Ovary (tissue), 9 donors: Measurements from ENCODE around the gene ZNF768. TPM values are rescaled to one million over a fixed set of nuclear protein-coding genes. Genes with fewer than 3 reads are reported as not detected.

Experiments
- DNase-seq, 5 donors: peaks; one replicate each; pipeline ENCODE4 v3.0.0-alpha.2; 2019 to 2020
- H3K27ac ChIP-seq, 2 donors: fragments of 200-600 bp; one replicate each; pipeline versions ENCODE4 v1.5.1 to v1.8.0; 2019 to 2022
- H3K27me3 ChIP-seq: fragments of 200-600 bp; one replicate; pipeline ENCODE4 v1.8.0; 2022
- H3K36me3 ChIP-seq: fragments of 200-600 bp; sonication (generic); one replicate; pipeline ENCODE4 v1.5.1; 2019
- H3K4me1 ChIP-seq: one replicate; pipeline ENCODE4 v1.8.1; 2013; ENCODE audit warnings: mild to moderate bottlenecking, moderate library complexity; ENCODE audit not compliant: insufficient read depth
- H3K4me3 ChIP-seq: fragments of 200-600 bp; sonication (generic); one replicate; pipeline ENCODE4 v1.5.1; 2017
- H3K9me3 ChIP-seq, 2 donors: fragments of 200-600 bp in 1 of 2; sonication (generic) in 1 of 2; one replicate each; pipeline versions ENCODE4 v1.5.1 to v1.8.1; 2013 to 2019; ENCODE audit warnings: mild to moderate bottlenecking in 1 of 2, moderate library complexity in 1 of 2
- EP300 ChIP-seq: sonication (generic); formaldehyde crosslinking; IDR thresholded peaks from one replicate; pipeline ENCODE4 v1.6.1; 2017; ENCODE audit warnings: antibody characterized with exemption
- POLR2A ChIP-seq: fragments of 450-650 bp; IDR thresholded peaks from one replicate; pipeline ENCODE4 v1.6.1; 2017; ENCODE audit warnings: antibody characterized with exemption, mild to moderate bottlenecking, moderate library complexity
- WGBS, 3 donors: extraction: QIAGEN DNeasy Blood & Tissue Kit in 1 of 3; methylation state at CpG; one replicate each; pipeline versions ENCODE4 v1.1.5 to v1.1.7; 2013 to 2017; 5-methylcytosine and 5-hydroxymethylcytosine counted together
- intact Hi-C, 4 donors: fragments of 100-400 bp; cut with DNase I; formaldehyde crosslinking; loops; one replicate each; pipeline versions ENCODE4 v1.11.0 to v1.15.1; 2022 to 2023
- polyA plus RNA-seq, 2 donors: library from polyadenylated mRNA; stranded (reverse); fragments of 200-250 nt in 1 of 2; fragments of 350-450 nt in 1 of 2; fragmentation: Illumina TruSeq in 1 of 2; extraction: RNeasy Lipid Tissue Mini Kit (QIAGEN cat#74804) in 1 of 2; gene quantifications; one replicate each; pipeline ENCODE4 v1.2.3, GENCODE V29; 2013 to 2014
- total RNA-seq, 7 donors: library from RNA; depleted of rRNA in 2 of 7; stranded (reverse); fragments of >200 nt in 2 of 7; fragmentation: NEBNext Ultra II Directional in 3 of 7; extraction: Animal tissue kit (Norgen Biotek cat#: 25700) in 3 of 7; gene quantifications; one replicate each; pipeline versions ENCODE4 v1.1.0 to v1.2.4, GENCODE V29; 2016 to 2023
- TF ChIP-seq, protein P1 (sequence below), 3 donors: fragments of 450-650 bp in 2 of 3; fragments of 200-600 bp in 1 of 3; IDR thresholded peaks; one replicate each; pipeline versions ENCODE4 v1.5.1 to v1.8.0; 2016 to 2022; ENCODE audit warnings: antibody characterized with exemption in 3 of 3, mild to moderate bottlenecking in 1 of 3
- donor health status: DM: no; HTN: no; CAD: no; lungs with moderate emphysema.
- donor health status: DM: no; HTN: no; CAD: no.
- donor health status: Bipolar disorder and iron deficiency.
- donor health status: DM: yes; HTN: yes; CAD: no.
- donor health status: DM: no; HTN: no; CAD: no.
- donor health status: DM: yes; HTN: yes; CAD: no.

The ZNF768 gene
- total and polyA plus RNA-seq, 9 donors = 12.4 to 43.2 (median 38.6) TPM

DNA sequence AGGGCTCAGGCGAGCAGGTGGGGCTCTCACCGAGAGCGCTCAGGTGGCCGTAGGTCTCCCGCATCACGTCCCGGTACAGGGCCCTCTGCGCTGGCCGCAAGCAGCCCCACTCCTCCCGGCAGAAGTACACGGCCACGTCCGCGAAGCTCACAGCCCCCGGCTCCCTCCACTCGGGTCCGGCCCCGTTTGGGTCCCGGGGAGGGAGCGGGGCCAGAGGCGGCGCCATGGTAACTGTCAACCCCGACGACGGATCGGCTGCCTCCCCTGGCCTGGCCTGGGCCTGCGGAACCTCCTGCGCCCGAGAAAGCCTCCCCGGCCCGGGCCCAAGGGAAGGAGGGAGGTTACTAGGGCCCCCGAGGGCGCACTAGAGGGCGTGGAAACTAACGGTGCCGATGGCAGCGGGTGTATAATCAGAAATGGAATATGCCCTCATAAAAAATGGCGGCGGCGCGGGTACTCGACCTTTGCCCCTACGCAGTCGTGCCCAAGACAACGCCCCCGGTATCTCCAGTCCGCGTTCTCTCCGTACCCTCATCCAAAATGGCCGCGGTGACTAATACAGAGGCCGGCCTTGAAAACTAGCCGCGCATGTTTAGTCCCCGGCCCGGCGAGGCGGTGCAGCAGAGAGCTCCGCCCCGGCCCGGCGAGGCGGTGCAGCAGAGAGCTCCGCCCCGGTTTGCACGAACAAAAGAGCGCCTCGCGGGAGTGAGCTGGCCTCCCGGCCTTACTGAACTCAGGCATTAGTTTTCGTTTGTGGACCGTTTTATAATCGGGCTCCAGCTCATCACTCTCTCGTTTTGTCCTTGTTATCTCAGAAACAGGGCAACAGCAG, 31.8 kb upstream of the ZNF768 start, which contains the start of gene ZNF764:
TSS of gene ZNF764 (minus strand) at position 418 of the 832 bp plus-strand sequence. CDS start at position 226, 192 bp downstream.
- H3K4me1 ChIP-seq = no peaks in the 10 kb centered on the region
- H3K27ac ChIP-seq = peak within 1 kb of the TSS; percentile 85 to 93
- peak within 1 kb of the TSS; percentile 80 for H3K4me3 ChIP-seq
- no peaks in the 10 kb centered on the region for H3K27me3 ChIP-seq
- WGBS, 3 donors = 0 to 1% (median 0%) methylated on average over 53 to 74 of the region's 74 CpGs
- peak; percentile 32 for TF ChIP-seq POLR2A
- TF ChIP-seq, protein P1, sequence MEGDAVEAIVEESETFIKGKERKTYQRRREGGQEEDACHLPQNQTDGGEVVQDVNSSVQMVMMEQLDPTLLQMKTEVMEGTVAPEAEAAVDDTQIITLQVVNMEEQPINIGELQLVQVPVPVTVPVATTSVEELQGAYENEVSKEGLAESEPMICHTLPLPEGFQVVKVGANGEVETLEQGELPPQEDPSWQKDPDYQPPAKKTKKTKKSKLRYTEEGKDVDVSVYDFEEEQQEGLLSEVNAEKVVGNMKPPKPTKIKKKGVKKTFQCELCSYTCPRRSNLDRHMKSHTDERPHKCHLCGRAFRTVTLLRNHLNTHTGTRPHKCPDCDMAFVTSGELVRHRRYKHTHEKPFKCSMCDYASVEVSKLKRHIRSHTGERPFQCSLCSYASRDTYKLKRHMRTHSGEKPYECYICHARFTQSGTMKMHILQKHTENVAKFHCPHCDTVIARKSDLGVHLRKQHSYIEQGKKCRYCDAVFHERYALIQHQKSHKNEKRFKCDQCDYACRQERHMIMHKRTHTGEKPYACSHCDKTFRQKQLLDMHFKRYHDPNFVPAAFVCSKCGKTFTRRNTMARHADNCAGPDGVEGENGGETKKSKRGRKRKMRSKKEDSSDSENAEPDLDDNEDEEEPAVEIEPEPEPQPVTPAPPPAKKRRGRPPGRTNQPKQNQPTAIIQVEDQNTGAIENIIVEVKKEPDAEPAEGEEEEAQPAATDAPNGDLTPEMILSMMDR (IDR thresholded peaks at IDR 0.05) = no peak
- no peaks in the 10 kb centered on the region for H3K9me3 ChIP-seq
- DNase-seq = peak; percentile 97 to 99 (median 98)
- intact Hi-C loops = loop anchor here in 1 of 4 donors (10.0 kb wide), 1 partner anchor 133 kb away; no protein-coding TSS in a partner anchor
- H3K36me3 ChIP-seq = no peaks in the 10 kb centered on the region

DNA sequence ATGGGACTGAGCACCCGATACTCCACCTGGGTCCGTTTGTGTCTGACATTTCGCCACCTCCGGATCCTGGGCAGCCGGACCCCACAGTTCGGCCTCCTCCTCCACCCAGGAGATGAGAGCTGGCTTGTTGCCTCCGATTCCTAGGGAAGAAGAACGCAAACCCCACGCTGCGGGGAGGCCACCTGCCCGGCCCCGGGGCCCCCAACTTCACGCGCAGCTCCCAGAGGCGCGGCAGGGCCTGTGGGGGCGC, 31.3 kb upstream of the ZNF768 start:
- H3K4me1 ChIP-seq = no peaks in the 10 kb centered on the region
- peak overlapping the region; percentile 85 to 93 for H3K27ac ChIP-seq
- H3K36me3 ChIP-seq = no peaks in the 10 kb centered on the region
- peak in 1 of 5 donors; percentile 54 for DNase-seq
- WGBS, 3 donors = 0 to 1% (median 0%) methylated on average over 17 of the region's 17 CpGs
- peak overlapping the region; percentile 80 for H3K4me3 ChIP-seq
- H3K9me3 ChIP-seq = no peaks in the 10 kb centered on the region
- H3K27me3 ChIP-seq = no peaks in the 10 kb centered on the region
- TF ChIP-seq POLR2A (no peak), EP300 (no peak)
- TF ChIP-seq, protein P1 (IDR thresholded peaks at IDR 0.05) = no peak
- intact Hi-C loops = loop anchor here in 1 of 4 donors (10.0 kb wide), 1 partner anchor 133 kb away; no protein-coding TSS in a partner anchor

DNA sequence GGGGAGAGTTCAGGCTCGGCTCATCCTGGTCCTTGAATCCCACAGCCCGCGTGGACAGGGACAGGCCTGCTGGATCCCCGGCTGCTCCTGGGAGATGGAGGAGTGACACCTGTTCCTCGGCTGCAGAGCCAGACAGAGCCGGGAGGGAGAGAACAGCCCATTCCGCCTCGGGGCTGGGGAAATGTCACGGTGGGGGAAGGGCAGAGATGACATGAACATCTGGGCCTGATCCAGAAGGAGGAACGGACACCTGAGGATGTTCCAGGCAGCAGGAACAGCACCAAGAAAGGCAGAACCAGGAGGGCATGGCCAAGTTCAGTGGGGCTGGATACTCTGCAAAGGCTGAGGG, 29.7 kb upstream of the ZNF768 start:
- DNase-seq = no peak
- intact Hi-C loops = loop anchor here in 1 of 4 donors (10.0 kb wide), 1 partner anchor 131 kb away; no protein-coding TSS in a partner anchor
- TF ChIP-seq, protein P1 (IDR thresholded peaks at IDR 0.05) = no peak
- TF ChIP-seq EP300 = no peak
- TF ChIP-seq POLR2A = no peak

DNA sequence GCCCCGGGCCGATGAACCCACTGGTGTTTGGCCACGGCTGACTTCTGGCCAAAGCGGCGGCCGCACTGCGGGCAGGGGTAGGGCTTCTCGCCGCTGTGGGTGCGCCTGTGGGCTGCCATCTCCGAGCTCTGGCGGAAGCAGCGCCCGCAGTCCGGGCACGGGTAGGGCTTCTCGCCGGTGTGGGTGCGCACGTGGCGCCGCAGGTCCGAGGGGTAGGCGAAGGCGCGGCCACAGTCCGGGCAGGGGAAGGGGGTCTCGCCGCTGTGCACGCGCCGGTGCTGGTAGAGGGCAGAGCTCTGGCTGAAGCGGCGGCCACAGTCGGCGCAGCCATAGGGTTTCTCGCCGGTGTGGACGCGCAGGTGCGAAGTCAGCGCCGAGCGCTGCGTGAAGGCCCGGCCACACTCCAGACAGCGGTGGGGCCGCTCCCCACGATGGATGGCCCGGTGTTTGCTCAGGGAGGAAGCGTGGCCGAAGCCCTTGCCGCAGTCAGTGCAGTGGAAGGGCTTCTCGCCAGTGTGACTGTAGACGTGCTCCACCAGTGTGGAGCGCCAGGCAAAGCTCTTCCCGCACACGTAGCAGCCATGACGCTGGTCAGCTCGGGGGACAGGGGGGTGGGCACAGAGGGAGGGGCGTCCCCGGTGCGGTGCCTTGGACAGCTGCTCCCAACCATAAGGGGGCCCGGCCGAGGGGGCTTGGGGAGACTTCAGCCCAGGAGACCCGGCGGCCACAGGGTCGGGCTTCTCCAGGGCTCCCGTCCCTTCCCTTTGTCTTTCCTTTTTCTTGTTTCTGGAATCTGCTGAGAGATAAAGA, 29.2 kb upstream of the ZNF768 start:
- H3K4me3 ChIP-seq = no peak overlapping the region
- H3K27me3 ChIP-seq = no peaks in the 10 kb centered on the region
- H3K9me3 ChIP-seq = no peaks in the 10 kb centered on the region
- peak in 2 of 5 donors; percentile 41 to 43 for DNase-seq
- TF ChIP-seq POLR2A (no peak), EP300 (no peak)
- TF ChIP-seq, protein P1 (IDR thresholded peaks at IDR 0.05) = no peak
- intact Hi-C loops = loop anchor here in 1 of 4 donors (10.0 kb wide), 1 partner anchor 131 kb away; no protein-coding TSS in a partner anchor
- WGBS, 3 donors = 93 to 95% (median 93%) methylated on average over 61 to 69 of the region's 69 CpGs
- H3K27ac ChIP-seq = no peak overlapping the region
- no peaks in the 10 kb centered on the region for H3K36me3 ChIP-seq
- H3K4me1 ChIP-seq = no peaks in the 10 kb centered on the region

More for the DNA sequence above, 29.7 kb upstream of the ZNF768 start:
- Histone ChIP-seq H3K36me3 (no peaks in the 10 kb centered on the region), H3K27me3 (no peaks in the 10 kb centered on the region), H3K4me1 (no peaks in the 10 kb centered on the region), H3K9me3 (no peaks in the 10 kb centered on the region), H3K27ac (no peak overlapping the region), H3K4me3 (no peak overlapping the region)
- WGBS, 3 donors = 55 to 65% (median 59%) methylated on average over 10 of the region's 10 CpGs
